Measurements from ENCODE around the gene BTN2A1.

DNA sequence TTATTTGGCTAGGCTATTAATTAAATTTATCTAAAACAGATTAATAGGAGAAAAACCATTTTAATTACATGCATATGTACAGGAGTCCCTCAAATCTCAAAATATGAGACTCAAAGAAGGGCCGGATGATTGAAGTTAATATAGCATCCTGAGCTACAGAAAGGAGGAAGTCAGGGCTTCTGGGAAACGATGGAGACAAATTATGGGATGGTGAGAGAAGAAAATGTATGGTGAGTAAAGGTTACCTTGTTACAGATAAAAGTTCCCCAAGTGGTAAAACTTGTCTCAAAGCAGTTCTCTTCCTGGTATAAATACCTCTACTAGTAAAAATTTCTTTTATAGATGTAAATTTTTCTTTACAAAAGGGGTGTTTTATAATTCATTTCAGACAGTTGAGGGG lies 26.4 kb downstream of the BTN2A1 start:
- TF ChIP-seq POLR2A (IDR thresholded peaks at IDR 0.05; ENCODE audit: borderline replicate concordance, extremely low read depth, insufficient read depth, insufficient read length) = no peak
- no peak for TF ChIP-seq TCF7L2 (IDR thresholded peaks at IDR 0.05; ENCODE audit: borderline replicate concordance, extremely low read depth, insufficient read depth, insufficient read length)
- TF ChIP-seq, protein P1, sequence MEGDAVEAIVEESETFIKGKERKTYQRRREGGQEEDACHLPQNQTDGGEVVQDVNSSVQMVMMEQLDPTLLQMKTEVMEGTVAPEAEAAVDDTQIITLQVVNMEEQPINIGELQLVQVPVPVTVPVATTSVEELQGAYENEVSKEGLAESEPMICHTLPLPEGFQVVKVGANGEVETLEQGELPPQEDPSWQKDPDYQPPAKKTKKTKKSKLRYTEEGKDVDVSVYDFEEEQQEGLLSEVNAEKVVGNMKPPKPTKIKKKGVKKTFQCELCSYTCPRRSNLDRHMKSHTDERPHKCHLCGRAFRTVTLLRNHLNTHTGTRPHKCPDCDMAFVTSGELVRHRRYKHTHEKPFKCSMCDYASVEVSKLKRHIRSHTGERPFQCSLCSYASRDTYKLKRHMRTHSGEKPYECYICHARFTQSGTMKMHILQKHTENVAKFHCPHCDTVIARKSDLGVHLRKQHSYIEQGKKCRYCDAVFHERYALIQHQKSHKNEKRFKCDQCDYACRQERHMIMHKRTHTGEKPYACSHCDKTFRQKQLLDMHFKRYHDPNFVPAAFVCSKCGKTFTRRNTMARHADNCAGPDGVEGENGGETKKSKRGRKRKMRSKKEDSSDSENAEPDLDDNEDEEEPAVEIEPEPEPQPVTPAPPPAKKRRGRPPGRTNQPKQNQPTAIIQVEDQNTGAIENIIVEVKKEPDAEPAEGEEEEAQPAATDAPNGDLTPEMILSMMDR (IDR thresholded peaks at IDR 0.05 in 2 of 3, conservative IDR thresholded peaks at IDR 0.05 in 1 of 3; ENCODE audit: borderline replicate concordance in 1 of 3, insufficient read depth in 1 of 3, low read depth in 2 of 3, low read length in 2 of 3) = no peak
- no peak for TF ChIP-seq SRF (IDR thresholded peaks at IDR 0.05; ENCODE audit: low read depth)
- TF ChIP-seq SIN3A (IDR thresholded peaks at IDR 0.05; ENCODE audit: low read depth) = no peak
